Measurements from ENCODE around the gene ENO1. TPM values are rescaled to one million over a fixed set of nuclear protein-coding genes. Genes with fewer than 3 reads are reported as not detected.
"Not testable (repeated sequence)": the region's sequence is repeated elsewhere in the genome, so short reads cannot be mapped to it uniquely, and the experiment has no call there.

ENO1 gene
- total and polyA plus RNA-seq, 10 of the 15 experiments (the other 5 are each of a cell fraction or from before 2014, with no cell fraction given): 1,850 to 4,219 (median 2,331) TPM

- not testable (repeated sequence) for H4K20me1 ChIP-seq (ENCODE audit: control insufficient read depth, insufficient read depth); H3K27me3 ChIP-seq (replicated peaks in 1 of 2; ENCODE audit: control insufficient read depth in 2 of 2, insufficient read depth in 2 of 2, low read length in 1 of 2); H3K79me2 ChIP-seq (ENCODE audit: control insufficient read depth, insufficient read depth, low read length); H3K36me3 ChIP-seq (ENCODE audit: control insufficient read depth in 2 of 2, insufficient read depth in 2 of 2, low read length in 1 of 2); H3K4me1 ChIP-seq (ENCODE audit: control insufficient read depth, insufficient read depth, low read length); H2AFZ ChIP-seq (ENCODE audit: control insufficient read depth, low read depth, low read length); H3K4me3 ChIP-seq; FAIRE-seq; H3K9me3 ChIP-seq (replicated peaks; ENCODE audit: control insufficient read depth, insufficient read depth, low read length); DNase-seq (ENCODE audit: low read depth, low spot score); ATAC-seq; H3K27ac ChIP-seq (ENCODE audit: control insufficient read depth, insufficient read depth); H3K4me2 ChIP-seq (ENCODE audit: control insufficient read depth, insufficient read depth); H3K9ac ChIP-seq (ENCODE audit: control insufficient read depth, insufficient read depth, low read length); BruUV-seq (replicated peaks)
- in situ Hi-C loops (cut with MboI) (loop anchor here (5.0 to 10.0 kb wide), 2 partner anchors 70 to 187 kb away; no protein-coding TSS in a partner anchor), intact Hi-C loops (cut with micrococcal nuclease; ENCODE audit: unreplicated experiment) (loop anchor here (5.0 kb wide), 1 partner anchor 90 kb away; no protein-coding TSS in a partner anchor)
- 47% methylated on average over 10 of the region's 10 CpGs for WGBS (ENCODE audit: insufficient coverage, insufficient replicate concordance, low lambda C conversion rate, missing lambda C conversion rate)
- POLR2A ChIA-PET: interaction anchor here (0.6 kb wide), 1 partner anchor 250 kb away, joined by 3 read pairs; no protein-coding TSS in a partner anchor
- RAD21 ChIA-PET (ENCODE audit: unreplicated experiment): interaction anchor here (0.8 to 2.9 kb wide), 8 partner anchors 45 to 193 kb away, joined by 3 to 24 read pairs (median 4); no protein-coding TSS in a partner anchor
- SMC1A ChIA-PET (ENCODE audit: uncharacterized antibody, unreplicated experiment): interaction anchor here (2.1 to 2.9 kb wide), 4 partner anchors 70 to 185 kb away, joined by 8 to 16 read pairs (median 13); no protein-coding TSS in a partner anchor
- CTCF ChIA-PET: interaction anchor here (0.6 to 5.4 kb wide), 17 partner anchors 10 to 349 kb away, joined by 3 to 49 read pairs (median 5); no protein-coding TSS in a partner anchor
Measured at GRCh38 chr1:8917536-8917935, 39.0 kb upstream of the ENO1 start.

GRCh38 chr1:8915446-8915845, 37.0 kb upstream of the ENO1 start:
- Histone ChIP-seq H3K27ac (ENCODE audit: control insufficient read depth, insufficient read depth) (no peak overlapping the region), H3K4me3 (no peak overlapping the region), H3K27me3 (replicated peaks in 1 of 2; ENCODE audit: control insufficient read depth in 2 of 2, insufficient read depth in 2 of 2, low read length in 1 of 2) (peaks cover 0 to 3% of the 10 kb centered on the region in 2 experiments; a peak in 3 of 4 replicates), H3K9me3 (replicated peaks; ENCODE audit: control insufficient read depth, insufficient read depth, low read length) (no peaks in the 10 kb centered on the region; the same call in 2 of the 3 replicates), H3K9ac (ENCODE audit: control insufficient read depth, insufficient read depth, low read length) (no peak overlapping the region), H3K4me2 (ENCODE audit: control insufficient read depth, insufficient read depth) (no peak overlapping the region), H2AFZ (ENCODE audit: control insufficient read depth, low read depth, low read length) (no peak overlapping the region), H3K4me1 (ENCODE audit: control insufficient read depth, insufficient read depth, low read length) (no peaks in the 10 kb centered on the region), H3K79me2 (ENCODE audit: control insufficient read depth, insufficient read depth, low read length) (no peaks in the 10 kb centered on the region), H4K20me1 (ENCODE audit: control insufficient read depth, insufficient read depth) (no peaks in the 10 kb centered on the region), H3K36me3 (ENCODE audit: control insufficient read depth in 2 of 2, insufficient read depth in 2 of 2, low read length in 1 of 2) (no peaks in the 10 kb centered on the region)
- CTCF ChIA-PET: interaction anchor here (0.7 to 2.9 kb wide), 5 partner anchors 72 to 899 kb away, joined by 3 to 22 read pairs (median 9); no protein-coding TSS in a partner anchor
- ATAC-seq (no peak), DNase-seq (ENCODE audit: low read depth, low spot score) (no peak), FAIRE-seq (no peak)
- BruUV-seq (replicated peaks): no TSS peak
- SMC1A ChIA-PET (ENCODE audit: uncharacterized antibody, unreplicated experiment): interaction anchor here (1.0 to 2.7 kb wide), 5 partner anchors 17 to 195 kb away, joined by 3 to 10 read pairs (median 5); no protein-coding TSS in a partner anchor
- intact Hi-C loops (cut with micrococcal nuclease; ENCODE audit: unreplicated experiment) (loop anchor here (5.0 kb wide), 1 partner anchor 92 kb away; no protein-coding TSS in a partner anchor), in situ Hi-C loops (cut with MboI) (loop anchor here (5.0 to 10.0 kb wide), 2 partner anchors 72 to 189 kb away; no protein-coding TSS in a partner anchor)
- 1% methylated on average over 3 of the region's 3 CpGs for WGBS (ENCODE audit: insufficient coverage, insufficient replicate concordance, low lambda C conversion rate, missing lambda C conversion rate)
- TF ChIP-seq PKNOX1 (IDR thresholded peaks at IDR 0.05): peak; percentile 67
- TF ChIP-seq ZNF384 (IDR thresholded peaks at IDR 0.05; ENCODE audit: borderline replicate concordance, low read depth, low read length): no peak
- POLR2A ChIA-PET: no interaction called here
- RAD21 ChIA-PET (ENCODE audit: unreplicated experiment): interaction anchor here (1.0 to 1.4 kb wide), 2 partner anchors 90 to 186 kb away, joined by 3 read pairs; no protein-coding TSS in a partner anchor

All from GM12878 (cell line).